OCI-LY1 (cell line): ENCODE measurements around the gene CNGA2.

Source experiments
- H2AFZ ChIP-seq: fragments of 200-600 bp; sonication (generic), shearing (Covaris generic); 2 replicates; pipeline ENCODE4 v1.6.0; 2014; ENCODE audit warnings: antibody characterized with exemption, mild to moderate bottlenecking, low read length
- H3F3A ChIP-seq: fragments of 200-600 bp; sonication (generic), shearing (Covaris generic); 2 replicates; pipeline ENCODE4 v1.6.0; 2014; ENCODE audit warnings: mild to moderate bottlenecking, antibody characterized with exemption, low read length, moderate library complexity; ENCODE audit not compliant: insufficient read depth
- H3K27ac ChIP-seq: fragments of 200-600 bp; sonication (generic); 2 replicates; pipeline ENCODE4 v1.5.1; 2014; ENCODE audit warnings: low read length, mixed run types, mild to moderate bottlenecking, low read depth; ENCODE audit not compliant: poor library complexity, severe bottlenecking
- H3K27me3 ChIP-seq: fragments of 200-600 bp; sonication (generic); 2 replicates; pipeline ENCODE4 v1.6.0; 2014; ENCODE audit warnings: antibody characterized with exemption, mild to moderate bottlenecking, low read length, moderate library complexity; ENCODE audit not compliant: insufficient read depth
- H3K36me3 ChIP-seq: fragments of 200-600 bp; sonication (generic); 2 replicates; pipeline ENCODE4 v1.6.1; 2014; ENCODE audit warnings: mild to moderate bottlenecking, antibody characterized with exemption, low read length, moderate library complexity, mixed read lengths; ENCODE audit not compliant: insufficient read depth
- H3K4me1 ChIP-seq: fragments of 200-600 bp; sonication (generic); 2 replicates; pipeline ENCODE4 v1.5.1; 2014; ENCODE audit warnings: mild to moderate bottlenecking, low read length, moderate library complexity; ENCODE audit not compliant: insufficient read depth, severe bottlenecking
- H3K4me2 ChIP-seq: fragments of 200-600 bp; sonication (generic), shearing (Covaris generic); 2 replicates; pipeline ENCODE4 v1.6.1; 2014; ENCODE audit warnings: low read length
- H3K4me3 ChIP-seq: fragments of 200-600 bp; sonication (generic); 2 replicates; pipeline ENCODE4 v1.5.1; 2014; ENCODE audit warnings: low read length, low read depth, mild to moderate bottlenecking, mixed read lengths; ENCODE audit not compliant: poor library complexity, severe bottlenecking
- H3K79me2 ChIP-seq: fragments of 200-600 bp; shearing (Covaris generic); 2 replicates; pipeline ENCODE4 v1.6.1; 2016; ENCODE audit warnings: mixed run types, low read length, mixed read lengths; ENCODE audit not compliant: insufficient read depth
- H3K9ac ChIP-seq: fragments of 200-600 bp; sonication (generic), shearing (Covaris generic); 2 replicates; pipeline ENCODE4 v1.6.1; 2014; ENCODE audit warnings: mild to moderate bottlenecking, low read length, mixed read lengths
- H3K9me2 ChIP-seq: fragments of 200-600 bp; sonication (generic), shearing (Covaris generic); 2 replicates; pipeline ENCODE4 v1.6.1; 2014; ENCODE audit warnings: low read depth, mild to moderate bottlenecking, low read length, mixed read lengths
- H3K9me3 ChIP-seq: fragments of 200-600 bp; shearing (Covaris generic); 2 replicates; pipeline ENCODE4 v1.6.1; 2014; ENCODE audit warnings: low read length, mixed read lengths
- H4K20me1 ChIP-seq: fragments of 200-600 bp; sonication (generic), shearing (Covaris generic); 2 replicates; pipeline ENCODE4 v1.6.0; 2016; ENCODE audit warnings: mild to moderate bottlenecking, low read length; ENCODE audit not compliant: insufficient read depth
- EZH2 ChIP-seq: fragments of 200-600 bp; sonication (generic), shearing (Covaris generic); IDR thresholded peaks from 2 replicates; pipeline ENCODE4 v1.8.0; 2017; ENCODE audit warnings: borderline replicate concordance, mixed run types, mild to moderate bottlenecking, antibody characterized with exemption, low read length, moderate library complexity, mixed read lengths
- TF ChIP-seq, protein P1 (sequence below): fragments of 200-600 bp; sonication (generic), shearing (Covaris generic); IDR thresholded peaks from 2 replicates; pipeline ENCODE4 v1.5.1; 2017; ENCODE audit warnings: mild to moderate bottlenecking, antibody characterized with exemption, low read length, moderate library complexity, mixed read lengths

CNGA2 gene

DNA sequence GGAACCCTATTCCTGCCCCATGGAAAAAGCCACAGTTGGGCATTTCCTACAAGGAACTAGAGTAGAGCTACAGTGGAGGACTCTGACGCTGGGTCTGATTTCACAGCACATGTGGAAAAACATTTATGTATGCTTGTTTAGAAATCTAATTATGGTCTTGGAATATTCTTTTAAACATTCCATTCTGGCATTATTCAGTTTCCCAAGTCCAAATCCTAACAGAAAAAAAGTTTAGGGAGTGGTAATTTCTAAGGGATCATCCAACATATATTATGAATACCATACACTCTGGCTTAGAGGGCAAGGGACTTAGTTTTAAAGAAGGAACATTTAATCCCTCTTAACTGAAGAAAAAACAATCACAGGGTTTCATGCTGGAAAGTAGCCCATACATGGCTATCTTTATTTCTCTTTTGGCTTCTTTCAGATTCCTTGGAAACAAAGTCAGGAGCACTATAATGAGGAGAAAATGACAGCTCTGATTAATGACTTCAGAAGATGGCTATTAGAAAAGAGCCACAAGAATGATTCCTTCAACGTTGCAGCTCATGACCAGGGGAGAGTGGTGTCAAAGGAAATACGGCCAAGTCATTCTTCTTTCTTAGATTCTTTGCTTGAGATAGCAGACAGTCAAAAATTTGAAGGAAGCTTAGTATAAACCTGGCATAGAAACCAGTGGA lies 56.1 kb downstream of the CNGA2 start:
- H3K9ac ChIP-seq = no peak overlapping the region
- no peaks in the 10 kb centered on the region for H3F3A ChIP-seq
- no peaks in the 10 kb centered on the region for H3K9me2 ChIP-seq
- no peaks in the 10 kb centered on the region for H3K79me2 ChIP-seq
- TF ChIP-seq, protein P1, sequence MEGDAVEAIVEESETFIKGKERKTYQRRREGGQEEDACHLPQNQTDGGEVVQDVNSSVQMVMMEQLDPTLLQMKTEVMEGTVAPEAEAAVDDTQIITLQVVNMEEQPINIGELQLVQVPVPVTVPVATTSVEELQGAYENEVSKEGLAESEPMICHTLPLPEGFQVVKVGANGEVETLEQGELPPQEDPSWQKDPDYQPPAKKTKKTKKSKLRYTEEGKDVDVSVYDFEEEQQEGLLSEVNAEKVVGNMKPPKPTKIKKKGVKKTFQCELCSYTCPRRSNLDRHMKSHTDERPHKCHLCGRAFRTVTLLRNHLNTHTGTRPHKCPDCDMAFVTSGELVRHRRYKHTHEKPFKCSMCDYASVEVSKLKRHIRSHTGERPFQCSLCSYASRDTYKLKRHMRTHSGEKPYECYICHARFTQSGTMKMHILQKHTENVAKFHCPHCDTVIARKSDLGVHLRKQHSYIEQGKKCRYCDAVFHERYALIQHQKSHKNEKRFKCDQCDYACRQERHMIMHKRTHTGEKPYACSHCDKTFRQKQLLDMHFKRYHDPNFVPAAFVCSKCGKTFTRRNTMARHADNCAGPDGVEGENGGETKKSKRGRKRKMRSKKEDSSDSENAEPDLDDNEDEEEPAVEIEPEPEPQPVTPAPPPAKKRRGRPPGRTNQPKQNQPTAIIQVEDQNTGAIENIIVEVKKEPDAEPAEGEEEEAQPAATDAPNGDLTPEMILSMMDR = no peak
- TF ChIP-seq EZH2 = no peak
- H3K27me3 ChIP-seq = no peaks in the 10 kb centered on the region
- no peak overlapping the region for H3K4me2 ChIP-seq
- H2AFZ ChIP-seq = no peak overlapping the region
- H3K9me3 ChIP-seq = no peaks in the 10 kb centered on the region
- no peak overlapping the region for H3K27ac ChIP-seq
- no peaks in the 10 kb centered on the region for H3K4me1 ChIP-seq
- H3K4me3 ChIP-seq = no peak overlapping the region
- H3K36me3 ChIP-seq = no peaks in the 10 kb centered on the region
- no peaks in the 10 kb centered on the region for H4K20me1 ChIP-seq

GRCh38 chrX:151791961-151792360 lies 57.4 kb downstream of the CNGA2 start:
- H4K20me1 ChIP-seq = no peaks in the 10 kb centered on the region
- H3K27ac ChIP-seq = no peak overlapping the region
- H3K79me2 ChIP-seq = no peaks in the 10 kb centered on the region
- no peak overlapping the region for H3K4me2 ChIP-seq
- no peaks in the 10 kb centered on the region for H3K36me3 ChIP-seq
- TF ChIP-seq, protein P1 = no peak
- TF ChIP-seq EZH2 = no peak
- H3K9me3 ChIP-seq = no peaks in the 10 kb centered on the region
- H3K9me2 ChIP-seq = no peaks in the 10 kb centered on the region
- H2AFZ ChIP-seq = no peak overlapping the region
- H3F3A ChIP-seq = no peaks in the 10 kb centered on the region
- no peaks in the 10 kb centered on the region for H3K4me1 ChIP-seq
- H3K9ac ChIP-seq = no peak overlapping the region
- no peaks in the 10 kb centered on the region for H3K27me3 ChIP-seq
- H3K4me3 ChIP-seq = no peak overlapping the region

GRCh38 chrX:151792505-151792904 lies 58.0 kb downstream of the CNGA2 start:
- Histone ChIP-seq H3K27ac (no peak overlapping the region), H3K9ac (no peak overlapping the region), H3K27me3 (no peaks in the 10 kb centered on the region), H3K4me2 (no peak overlapping the region), H3F3A (no peaks in the 10 kb centered on the region), H3K4me1 (no peaks in the 10 kb centered on the region), H3K9me3 (no peaks in the 10 kb centered on the region), H2AFZ (no peak overlapping the region), H3K36me3 (no peaks in the 10 kb centered on the region), H3K79me2 (no peaks in the 10 kb centered on the region), H3K9me2 (no peaks in the 10 kb centered on the region), H3K4me3 (no peak overlapping the region), H4K20me1 (no peaks in the 10 kb centered on the region)
- TF ChIP-seq, protein P1 = no peak
- no peak for TF ChIP-seq EZH2
